ENCODE data around the gene ARHGAP29.

ARHGAP29 gene

GRCh38 chr1:94284476-94284875, 47.1 kb upstream of the ARHGAP29 start:
- Histone ChIP-seq H3K27me3 (ENCODE audit: insufficient read depth, low read length, poor library complexity) (no peaks in the 10 kb centered on the region), H3K9me3 (ENCODE audit: insufficient read depth, low read length, severe bottlenecking) (no peaks in the 10 kb centered on the region), H3K4me2 (ENCODE audit: insufficient read depth, low read length) (no peak overlapping the region), H2AFZ (ENCODE audit: low read depth, low read length) (no peak overlapping the region), H3K79me2 (ENCODE audit: insufficient read depth, low read length) (no peaks in the 10 kb centered on the region), H3K9ac (ENCODE audit: low read depth, low read length) (no peak overlapping the region), H3K27ac (ENCODE audit: low read length) (no peak overlapping the region), H3K4me1 (ENCODE audit: insufficient read depth, low read length) (no peaks in the 10 kb centered on the region), H3K36me3 (ENCODE audit: insufficient read depth, low read length) (no peaks in the 10 kb centered on the region), H3K4me3 (ENCODE audit: low read depth in 1 of 2, low read length in 2 of 2) (no peak overlapping the region), H4K20me1 (ENCODE audit: insufficient read depth, low read length) (no peaks in the 10 kb centered on the region)
- DNase-seq (no peak), ATAC-seq (ENCODE audit: insufficient read depth, low read depth) (peak; percentile 80)
- TF ChIP-seq EZH2 (IDR thresholded peaks at IDR 0.05; ENCODE audit: borderline replicate concordance, low read depth, low read length, severe bottlenecking) (no peak), CTCF (IDR thresholded peaks at IDR 0.05; ENCODE audit: borderline replicate concordance, extremely low read depth, low read length, poor library complexity, severe bottlenecking) (no peak)

GRCh38 chr1:94283462-94283861, 46.1 kb upstream of the ARHGAP29 start:
- Histone ChIP-seq H3K9ac (ENCODE audit: low read depth, low read length) (no peak overlapping the region), H2AFZ (ENCODE audit: low read depth, low read length) (no peak overlapping the region), H4K20me1 (ENCODE audit: insufficient read depth, low read length) (no peaks in the 10 kb centered on the region), H3K4me2 (ENCODE audit: insufficient read depth, low read length) (no peak overlapping the region), H3K27me3 (ENCODE audit: insufficient read depth, low read length, poor library complexity) (no peaks in the 10 kb centered on the region), H3K79me2 (ENCODE audit: insufficient read depth, low read length) (no peaks in the 10 kb centered on the region), H3K4me3 (ENCODE audit: low read depth in 1 of 2, low read length in 2 of 2) (no peak overlapping the region), H3K27ac (ENCODE audit: low read length) (no peak overlapping the region), H3K36me3 (ENCODE audit: insufficient read depth, low read length) (no peaks in the 10 kb centered on the region), H3K4me1 (ENCODE audit: insufficient read depth, low read length) (no peaks in the 10 kb centered on the region), H3K9me3 (ENCODE audit: insufficient read depth, low read length, severe bottlenecking) (no peaks in the 10 kb centered on the region)
- TF ChIP-seq EZH2 (IDR thresholded peaks at IDR 0.05; ENCODE audit: borderline replicate concordance, low read depth, low read length, severe bottlenecking) (no peak), CTCF (IDR thresholded peaks at IDR 0.05; ENCODE audit: borderline replicate concordance, extremely low read depth, low read length, poor library complexity, severe bottlenecking) (no peak)
- DNase-seq (no peak), ATAC-seq (ENCODE audit: insufficient read depth, low read depth) (no peak)

GRCh38 chr1:94282143-94282711, 44.8 kb upstream of the ARHGAP29 start:
- TF ChIP-seq CTCF (IDR thresholded peaks at IDR 0.05; ENCODE audit: borderline replicate concordance, extremely low read depth, low read length, poor library complexity, severe bottlenecking) (no peak), EZH2 (IDR thresholded peaks at IDR 0.05; ENCODE audit: borderline replicate concordance, low read depth, low read length, severe bottlenecking) (no peak)
- no peaks in the 10 kb centered on the region for H3K36me3 ChIP-seq (ENCODE audit: insufficient read depth, low read length)
- no peaks in the 10 kb centered on the region for H3K4me1 ChIP-seq (ENCODE audit: insufficient read depth, low read length)
- H3K27me3 ChIP-seq (ENCODE audit: insufficient read depth, low read length, poor library complexity) = no peaks in the 10 kb centered on the region
- no peak overlapping the region for H2AFZ ChIP-seq (ENCODE audit: low read depth, low read length)
- ATAC-seq (ENCODE audit: insufficient read depth, low read depth) (no peak), DNase-seq (no peak)
- H3K27ac ChIP-seq (ENCODE audit: low read length) = no peak overlapping the region
- no peak overlapping the region for H3K4me2 ChIP-seq (ENCODE audit: insufficient read depth, low read length)
- no peaks in the 10 kb centered on the region for H3K9me3 ChIP-seq (ENCODE audit: insufficient read depth, low read length, severe bottlenecking)
- no peak overlapping the region for H3K9ac ChIP-seq (ENCODE audit: low read depth, low read length)
- no peaks in the 10 kb centered on the region for H3K79me2 ChIP-seq (ENCODE audit: insufficient read depth, low read length)
- no peak overlapping the region for H3K4me3 ChIP-seq (ENCODE audit: low read depth in 1 of 2, low read length in 2 of 2)
- no peaks in the 10 kb centered on the region for H4K20me1 ChIP-seq (ENCODE audit: insufficient read depth, low read length)

Measured in DND-41 (cell line).